ENCODE results near the gene ATMIN.

Gene ATMIN

GRCh38 chr16:81095953-81096714, 60.5 kb downstream of the ATMIN start, which contains the start of gene GCSH:
GCSH (minus strand) TSS chr16:81096395; CDS start chr16:81096278, 117 bp downstream.
- DNase-seq (ENCODE audit: low read depth) = peak; percentile 99
- peak within 1 kb of the TSS; percentile 82 for H3K4me3 ChIP-seq (ENCODE audit: low read depth, low read length)
- TF ChIP-seq CTCF (conservative IDR thresholded peaks at IDR 0.05; ENCODE audit: low read depth, low read length) = no peak

DNA sequence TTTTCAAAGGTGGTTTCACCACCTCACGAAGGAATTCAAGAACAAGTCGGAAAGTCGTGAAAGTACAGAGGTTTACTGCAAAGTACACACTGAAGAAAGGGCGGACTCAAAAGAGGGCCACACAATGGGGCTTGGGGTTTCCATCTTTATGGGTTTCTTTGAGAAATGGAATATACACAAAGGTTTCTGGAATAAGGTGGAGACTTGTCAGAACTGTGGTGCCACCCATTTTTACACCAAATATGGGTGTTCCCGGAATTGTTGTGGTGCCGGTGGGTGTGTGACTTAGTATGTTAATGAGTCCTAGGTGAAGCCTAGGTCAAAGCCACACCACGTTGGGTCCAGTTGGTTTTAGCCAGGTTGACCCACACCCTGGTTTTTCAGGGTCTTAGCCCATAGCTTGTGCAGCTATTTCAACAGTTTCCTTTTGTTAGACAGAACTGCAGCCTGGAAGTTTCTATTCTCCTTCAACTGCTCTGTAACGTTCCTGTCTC, 61.1 kb downstream of the ATMIN start:
- no peak for TF ChIP-seq CTCF (conservative IDR thresholded peaks at IDR 0.05; ENCODE audit: low read depth, low read length)
- no peak for DNase-seq (ENCODE audit: low read depth)
- H3K4me3 ChIP-seq (ENCODE audit: low read depth, low read length) = peak overlapping the region; percentile 26

Data from choroid plexus epithelial cell (primary cell).